ENCODE measurements around the gene PIH1D1.

Gene PIH1D1

DNA sequence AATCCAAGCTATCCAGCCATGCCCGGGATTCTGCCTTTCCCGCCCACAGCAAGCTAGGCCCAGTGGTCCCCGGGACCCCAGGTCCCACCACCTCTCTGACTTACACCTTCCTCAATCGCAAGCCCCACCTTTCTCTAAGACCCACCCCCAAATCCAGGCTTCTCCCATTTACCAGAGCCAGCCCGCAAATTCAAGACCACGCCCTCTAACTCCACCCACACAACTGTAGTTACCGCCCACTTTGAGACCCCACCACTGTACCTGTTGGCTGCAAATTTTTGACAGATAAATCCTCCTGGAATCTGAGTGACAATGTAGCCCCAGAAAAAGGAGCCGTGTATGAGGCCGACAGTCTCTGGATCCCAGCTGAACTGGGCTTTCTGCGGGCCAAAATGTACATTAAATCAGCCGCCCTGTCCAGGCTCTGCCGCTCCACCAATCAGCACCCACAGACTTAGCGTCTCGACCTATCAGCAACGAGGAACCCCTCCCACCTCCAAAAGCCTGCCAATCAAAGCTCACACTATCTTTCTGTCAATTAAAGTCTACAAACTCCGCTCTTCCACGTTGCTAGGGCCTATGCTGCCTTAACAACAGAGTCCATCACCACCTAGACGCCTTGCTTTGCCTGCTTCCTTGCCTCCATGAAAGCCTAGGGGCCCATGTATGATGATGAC, 16.6 kb downstream of the PIH1D1 start:
- DNase-seq (ENCODE audit: low spot score), result no peak

- DNase-seq (ENCODE audit: low spot score), result no peak
Observed at GRCh38 chr19:49433240-49433901, 18.2 kb downstream of the PIH1D1 start.

- DNase-seq (ENCODE audit: low spot score), result no peak
Observed at GRCh38 chr19:49432141-49433073, 19.2 kb downstream of the PIH1D1 start.

DNA sequence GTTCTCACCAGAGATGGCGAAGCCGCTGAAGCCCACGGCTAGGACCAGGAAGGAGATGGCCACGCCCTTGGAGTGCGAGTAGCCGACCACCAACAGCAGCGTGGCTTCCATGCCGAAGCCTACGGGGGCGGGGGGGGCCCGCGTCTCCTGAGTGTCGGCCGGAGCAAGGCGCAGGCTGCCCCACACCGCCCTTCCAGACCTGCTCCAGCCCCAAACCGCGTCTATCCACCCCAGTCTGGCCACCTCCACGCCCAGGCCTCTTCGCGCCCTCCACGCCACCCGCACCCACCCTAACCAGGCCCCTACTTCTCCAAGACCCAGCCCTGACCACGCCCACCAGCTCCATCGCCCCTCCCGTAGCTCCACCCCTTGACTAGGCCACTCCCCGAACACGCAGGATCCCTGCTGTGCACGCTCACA, 20.3 kb downstream of the PIH1D1 start:
- no peak for DNase-seq (ENCODE audit: low spot score)

DNA sequence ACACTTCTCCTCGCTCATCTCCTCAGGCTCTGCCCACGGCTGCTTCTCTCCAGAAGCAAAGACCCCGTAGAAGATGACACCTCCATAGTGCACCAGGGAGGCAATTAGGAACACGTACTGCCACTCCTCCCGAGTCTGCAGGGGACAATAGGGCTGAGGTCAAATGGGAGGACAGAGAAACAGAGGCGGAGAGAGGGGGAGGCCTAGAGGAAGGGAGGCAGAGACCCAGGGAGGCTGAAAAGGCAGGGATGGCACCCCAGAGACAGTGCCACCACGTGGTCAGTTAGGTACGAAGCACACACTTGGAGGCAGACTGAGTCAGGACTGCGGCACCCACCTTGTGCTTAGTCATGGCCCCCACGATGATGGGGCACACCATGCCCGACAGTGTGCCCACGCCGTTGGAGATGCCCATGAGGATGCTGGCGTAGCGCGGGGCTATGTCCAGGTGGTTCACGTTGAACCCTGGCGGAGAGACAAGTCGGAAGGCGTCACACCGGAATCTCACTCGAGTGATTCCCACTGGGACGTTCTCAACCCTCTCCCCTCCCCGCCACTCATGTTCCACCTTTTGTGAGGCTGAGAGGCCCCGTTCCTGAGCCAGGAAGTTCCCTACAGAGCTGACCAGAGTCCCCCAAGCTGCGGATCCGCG, 20.8 kb downstream of the PIH1D1 start:
- no peak for DNase-seq (ENCODE audit: low spot score)

- no peak for DNase-seq (ENCODE audit: low spot score)
Observed at GRCh38 chr19:49430172-49430677, 21.4 kb downstream of the PIH1D1 start.

DNA sequence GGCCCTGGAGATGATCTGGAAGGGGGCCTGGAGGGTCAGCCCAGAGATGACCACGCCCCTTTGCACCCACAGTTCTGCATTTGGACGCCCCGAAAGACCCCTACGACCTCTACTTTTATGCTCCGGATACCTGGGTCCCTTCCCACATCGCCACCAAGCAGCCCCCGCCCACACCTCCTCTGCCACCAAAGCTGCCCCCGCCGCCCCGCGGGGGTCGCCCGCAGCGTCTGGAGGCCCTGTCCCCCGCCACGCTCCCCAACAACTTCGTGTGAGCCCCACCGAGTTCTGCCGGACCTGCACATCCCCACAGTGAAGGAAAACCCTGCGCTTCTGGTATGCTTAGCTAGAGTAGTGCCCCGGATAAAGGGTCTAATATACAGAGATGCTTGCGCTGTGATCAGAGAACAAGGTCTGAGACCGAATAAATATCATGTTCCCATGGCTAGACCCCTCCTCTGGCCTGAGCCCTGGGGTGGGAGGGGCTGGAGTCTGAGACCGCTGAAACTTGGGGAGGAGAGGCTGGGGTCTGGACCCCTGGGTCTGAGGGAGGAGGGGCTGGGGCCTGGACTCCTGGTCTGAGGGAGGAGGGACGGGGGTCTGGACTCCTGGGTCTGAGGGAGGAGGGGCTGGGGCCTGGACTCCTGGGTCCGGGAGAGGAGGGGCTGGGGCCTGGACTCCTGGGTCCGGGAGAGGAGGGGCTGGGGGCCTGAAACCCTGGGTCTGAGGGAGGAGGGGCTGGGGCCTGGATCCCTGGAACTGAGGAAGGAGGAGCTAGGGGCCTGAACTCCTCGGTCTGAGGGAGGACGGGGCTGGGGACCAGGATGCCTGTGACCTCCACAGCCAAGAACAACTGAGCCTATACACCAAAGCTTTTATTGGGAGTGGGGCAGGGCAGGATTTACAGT, 22.8 kb downstream of the PIH1D1 start:
- no peak for DNase-seq (ENCODE audit: low spot score)

DNA sequence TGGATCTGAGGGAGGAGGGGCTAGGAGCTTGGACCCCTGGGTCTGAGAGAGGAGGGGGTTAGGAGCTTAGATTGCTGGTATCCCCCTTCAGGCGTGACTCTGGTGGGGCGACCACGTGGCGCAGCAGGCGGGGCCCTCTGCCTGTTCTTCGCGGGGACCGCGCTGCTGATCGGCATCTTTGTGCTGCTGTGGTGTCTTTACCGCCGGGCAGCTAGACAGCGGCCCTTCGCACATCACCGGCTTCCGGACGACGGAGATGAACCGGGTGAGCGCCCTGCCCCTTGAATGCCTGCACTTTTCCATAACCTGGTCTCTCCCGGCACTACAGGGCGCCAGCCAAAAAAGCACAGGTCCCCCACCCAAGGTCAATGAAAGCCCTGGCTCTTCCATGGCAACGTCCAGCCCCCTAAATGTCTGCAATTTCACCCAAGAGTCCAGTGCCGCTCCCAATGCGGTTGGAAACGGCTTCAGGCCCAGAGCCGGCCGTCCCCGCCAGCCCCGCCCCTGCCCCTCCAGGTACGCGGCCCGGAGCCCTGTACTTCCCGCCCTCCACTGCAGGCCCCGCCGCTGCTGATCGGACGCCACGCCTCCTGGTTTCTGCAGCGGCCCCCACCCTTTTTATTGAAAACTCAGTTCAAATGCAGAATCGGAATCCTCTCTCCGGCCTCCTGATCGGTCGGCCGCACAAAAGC, 23.6 kb downstream of the PIH1D1 start:
- DNase-seq (ENCODE audit: low spot score), result no peak

GRCh38 chr19:49427339-49427738, 24.3 kb downstream of the PIH1D1 start:
- DNase-seq (ENCODE audit: low spot score), result no peak

DNA sequence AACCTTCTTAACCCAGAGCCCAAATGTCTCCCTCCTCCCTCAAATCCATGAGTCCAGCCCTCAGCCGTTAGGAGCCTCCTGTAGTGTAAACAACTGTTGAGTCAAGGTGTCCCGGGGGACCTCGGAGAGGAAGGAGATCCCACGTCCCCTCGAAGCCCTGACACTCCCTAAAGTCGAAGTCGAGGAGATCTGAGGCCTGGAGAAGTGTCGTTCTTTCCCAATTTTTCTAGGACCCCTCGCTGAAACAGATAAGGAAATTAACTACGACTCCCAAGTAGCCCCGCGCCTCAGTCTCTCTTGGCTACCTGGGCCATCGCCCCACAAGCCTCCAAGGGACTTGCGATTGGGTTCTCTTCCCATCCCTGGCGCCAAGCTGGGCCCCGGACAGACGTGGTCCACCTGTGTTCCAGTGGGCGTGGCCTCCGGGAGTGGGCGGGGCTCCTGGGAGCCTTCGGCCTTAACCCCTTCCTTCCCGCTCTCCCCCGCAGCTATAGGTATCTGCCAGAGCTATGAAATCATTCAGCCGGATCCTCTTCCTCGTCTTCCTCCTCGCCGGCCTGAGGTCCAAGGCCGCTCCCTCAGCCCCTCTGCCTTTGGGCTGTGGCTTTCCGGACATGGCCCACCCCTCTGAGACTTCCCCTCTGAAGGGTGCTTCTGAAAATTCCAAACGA, 25.6 kb downstream of the PIH1D1 start:
- no peak for DNase-seq (ENCODE audit: low spot score)

GRCh38 chr19:49425178-49425577, 26.4 kb downstream of the PIH1D1 start, which contains the start of gene GFY:
Gene GFY, plus strand, starts transcription at chr19:49425388. Its CDS starts 1,043 bp downstream, at chr19:49426431.
- DNase-seq (ENCODE audit: low spot score), result no peak

DNA sequence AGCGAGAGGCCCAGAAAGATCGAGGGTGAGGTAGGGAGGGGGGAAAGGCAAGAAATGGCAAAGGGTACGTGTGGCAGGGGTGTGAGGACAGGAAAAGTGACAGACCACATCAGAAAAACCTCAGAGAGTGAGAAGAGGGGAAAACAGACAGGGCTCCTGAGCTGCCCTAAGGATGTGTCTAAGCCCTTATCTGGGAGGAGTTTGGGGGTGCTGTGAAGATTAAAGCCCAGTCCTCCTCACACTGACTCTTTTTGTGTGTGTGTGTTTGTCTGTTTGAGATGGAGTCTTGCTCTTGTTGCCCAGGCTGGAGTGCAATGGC, 27.7 kb downstream of the PIH1D1 start:
- DNase-seq (ENCODE audit: low spot score), result no peak

DNA sequence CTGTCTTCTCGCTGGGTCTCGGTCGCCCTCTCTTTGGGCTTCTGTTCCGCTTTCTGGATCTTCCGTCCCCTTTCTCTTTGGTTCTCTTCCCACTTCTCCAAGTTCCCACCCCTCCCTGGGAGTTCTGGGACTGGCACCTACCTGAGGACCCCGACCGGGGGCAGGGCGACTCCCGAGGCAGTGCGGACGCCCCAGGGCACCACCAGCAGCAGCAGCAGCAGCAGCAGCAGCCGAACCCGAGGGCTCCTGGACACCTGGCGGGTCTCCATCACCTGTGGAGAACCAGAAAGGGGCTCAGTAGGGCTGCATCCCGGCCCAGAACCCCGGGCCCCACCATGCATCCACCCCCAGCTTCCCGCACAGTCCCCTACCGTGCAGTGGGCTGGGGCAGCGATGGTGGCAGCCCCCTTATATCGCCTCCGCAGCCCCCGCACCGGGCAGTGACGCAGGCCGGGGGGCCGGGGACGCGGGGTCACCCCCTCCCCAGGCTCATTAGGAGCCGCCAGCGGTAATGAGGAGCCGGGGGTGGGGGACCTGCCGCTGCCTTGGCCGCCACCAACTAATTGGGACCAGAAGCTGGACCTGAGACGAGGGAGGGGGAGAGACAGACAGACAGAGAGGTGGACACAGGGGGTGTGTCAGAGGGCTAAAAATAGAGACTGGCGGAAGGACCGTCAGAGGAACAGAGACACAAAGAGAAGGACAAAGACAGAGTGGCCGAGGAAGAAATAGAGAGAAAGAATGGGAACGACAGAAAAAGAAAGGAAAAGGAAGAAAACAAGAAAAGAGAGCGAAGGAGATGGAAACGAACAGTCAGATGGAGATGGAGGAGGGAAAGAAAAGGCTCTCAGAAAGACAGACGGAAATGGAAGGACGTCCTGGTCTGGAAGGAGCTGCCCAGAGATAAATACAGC, 28.3 kb downstream of the PIH1D1 start, which contains the start of gene PTH2:
Gene PTH2 (minus strand): TSS at position 371 of the 914 bp plus-strand sequence. CDS start 102 bp downstream, at position 269.
- DNase-seq (ENCODE audit: low spot score), result no peak

- DNase-seq (ENCODE audit: low spot score), result peak; percentile 35
Observed at GRCh38 chr19:49422407-49423070, 29.1 kb downstream of the PIH1D1 start.

DNA sequence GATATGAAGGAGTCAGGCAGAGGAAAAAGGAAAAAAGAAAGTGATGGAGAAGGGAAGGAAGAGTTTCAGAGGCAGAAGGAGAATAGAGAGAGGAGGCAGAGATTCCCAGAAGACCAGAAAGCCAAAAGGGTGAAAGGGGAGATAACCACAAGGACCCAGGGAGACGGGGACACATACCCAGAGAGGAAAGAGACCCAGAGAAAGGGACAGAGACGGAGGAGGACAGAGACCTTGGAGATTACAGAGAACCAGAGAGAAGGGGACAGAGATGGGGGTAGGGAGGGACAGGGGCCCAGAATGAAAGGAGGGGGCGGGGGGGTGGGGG, 29.8 kb downstream of the PIH1D1 start:
- no peak for DNase-seq (ENCODE audit: low spot score)

DNA sequence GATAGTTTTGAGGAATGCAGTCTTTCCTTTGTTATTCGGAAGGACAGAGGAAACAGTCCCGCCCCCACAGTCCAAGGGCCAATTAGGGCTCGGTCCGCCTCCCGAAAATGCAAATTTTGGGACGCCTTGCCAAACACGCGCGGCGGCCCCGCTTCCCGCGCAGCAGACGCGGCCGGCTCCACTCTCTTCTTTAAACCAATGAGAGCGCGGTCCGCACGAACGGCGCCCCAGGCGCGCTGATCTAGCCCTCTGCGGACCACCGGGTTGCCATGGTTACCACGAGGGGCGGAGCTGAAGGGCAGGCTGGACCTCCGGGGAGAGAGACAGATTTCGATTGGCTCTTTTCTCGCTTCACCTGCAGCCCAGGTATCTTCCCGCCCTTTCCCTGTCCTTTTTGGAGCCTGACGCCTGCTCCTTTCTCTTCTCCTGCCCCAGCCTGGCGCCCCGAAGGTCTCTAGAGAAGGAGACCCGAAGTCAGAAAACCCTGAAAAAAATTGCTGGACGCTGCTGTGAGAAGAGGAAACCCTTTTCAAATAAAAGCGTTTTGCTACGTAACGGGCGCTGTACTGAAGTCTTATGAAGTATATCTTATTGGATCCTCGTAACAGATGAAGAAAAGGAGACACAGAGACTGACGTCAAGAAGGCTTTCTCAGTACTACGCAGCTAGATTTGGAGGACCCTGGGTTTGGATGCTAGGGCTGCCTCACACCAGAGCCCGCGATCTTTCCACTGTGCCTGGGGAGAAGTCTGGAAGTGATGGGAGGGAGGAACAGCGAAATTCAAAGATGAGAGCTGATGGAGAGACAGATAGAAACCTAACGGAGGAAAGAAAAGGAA, 30.4 kb downstream of the PIH1D1 start:
- no peak for DNase-seq (ENCODE audit: low spot score)

DNA sequence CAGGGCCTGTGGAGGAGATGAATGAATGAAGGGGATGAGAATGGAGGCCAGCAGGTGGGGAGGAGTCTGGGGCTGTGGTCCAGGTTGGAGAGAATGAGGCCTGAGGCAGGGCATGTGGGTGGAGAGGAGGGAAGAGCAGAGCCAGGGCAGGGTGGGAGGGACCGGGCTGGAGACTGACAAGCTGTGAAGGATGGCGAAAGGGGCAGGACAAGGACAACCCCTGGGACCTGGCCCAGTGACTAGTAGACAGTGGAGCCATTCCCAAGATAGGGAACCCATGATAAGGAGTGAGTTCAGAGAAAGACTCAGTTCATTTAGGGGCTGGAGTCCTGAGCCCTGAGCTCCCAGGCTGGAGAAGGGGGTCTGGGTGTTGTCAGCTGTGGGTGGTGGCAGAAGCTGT, 31.4 kb downstream of the PIH1D1 start:
- DNase-seq (ENCODE audit: low spot score), result no peak
